HCT116 (cell line): Measurements from ENCODE around the gene SLBP. TPM values are rescaled to one million over a fixed set of nuclear protein-coding genes. Genes with fewer than 3 reads are reported as not detected.

Source experiments
- ATAC-seq: fragments of 200-7000 bp; cut with Tn5 transposase; 2 replicates; pipeline ENCODE4 v1.9.1; 2020; ENCODE audit warnings: mild to moderate bottlenecking, moderate library complexity
- BruUV-seq: library from RNA; stranded (reverse); fragments of 400-500 nt; replicated peaks from 2 replicates; lab custom pipeline; 2021; lab: Mats Ljungman, UMichigan
- CTCF ChIA-PET: fragments of 300-600 bp; sonication (Branson Sonifier 250); formaldehyde crosslinking; loops from one replicate; lab custom pipeline; 2021; ENCODE audit warnings: antibody characterized with exemption; lab: Charles Lee
- POLR2A ChIA-PET: fragments of 300-600, 350-600 bp; sonication (Branson Sonifier 250); formaldehyde crosslinking; loops from one replicate; lab custom pipeline; 2021; ENCODE audit warnings: antibody characterized with exemption; lab: Charles Lee
- RAD21 ChIA-PET, 2 experiments: fragments of 300-600 bp; sonication (Branson Sonifier 250); formaldehyde crosslinking; loops; one replicate each; lab custom pipeline; 2023; ENCODE audit warnings: low total read pairs in 2 of 2; ENCODE audit not compliant: uncharacterized antibody in 2 of 2, unreplicated experiment in 2 of 2, low non-redundant PET in 1 of 2; lab: Charles Lee
- DNase-seq: peaks from one replicate; pipeline ENCODE4 v3.0.0-alpha.2; 2010; ENCODE audit warnings: low read depth, low spot score
- H2AFZ ChIP-seq: fragments of 200-600 bp; shearing (Covaris generic), sonication (generic); 2 replicates; pipeline ENCODE4 v1.6.1; 2017; ENCODE audit warnings: low read depth, mixed run types, mixed read lengths, antibody characterized with exemption, low read length; ENCODE audit not compliant: poor library complexity, severe bottlenecking
- H3K27ac ChIP-seq: 2 replicates; pipeline ENCODE4 v1.5.1; 2012; ENCODE audit warnings: low read depth, low read length
- H3K27me3 ChIP-seq: fragments of 200-600 bp; sonication (generic); 2 replicates; pipeline ENCODE4 v1.6.1; 2016; ENCODE audit warnings: mixed run types, low read length, mixed read lengths; ENCODE audit not compliant: insufficient read depth
- H3K36me3 ChIP-seq, 2 experiments: fragments of 200-500 bp in 1 of 2; fragments of 200-600 bp in 1 of 2; sonication (Bioruptor generic) in 1 of 2; sonication (generic) in 1 of 2; 2 replicates each; pipeline versions ENCODE4 v1.5.1 to v1.6.1; 2014 to 2016; ENCODE audit warnings: low read length in 2 of 2, inconsistent platforms in 1 of 2, mixed read lengths in 1 of 2, mixed run types in 1 of 2; ENCODE audit not compliant: insufficient read depth in 2 of 2, control insufficient read depth in 1 of 2
- H3K4me1 ChIP-seq, 2 experiments: fragments of 200-600 bp in 1 of 2; sonication (generic) in 1 of 2; 2 replicates each; pipeline versions ENCODE4 v1.5.1 to v1.6.1; 2012 to 2017; ENCODE audit warnings: low read length in 2 of 2, inconsistent platforms in 1 of 2, mild to moderate bottlenecking in 1 of 2, mixed read lengths in 1 of 2, mixed run types in 1 of 2, moderate library complexity in 1 of 2; ENCODE audit not compliant: insufficient read depth in 2 of 2, control insufficient read depth in 1 of 2
- H3K4me2 ChIP-seq: fragments of 200-600 bp; sonication (generic); 2 replicates; pipeline ENCODE4 v1.6.1; 2017; ENCODE audit warnings: mixed run types, low read length, mixed read lengths
- H3K4me3 ChIP-seq, 2 experiments: fragments of 200-600 bp in 1 of 2; sonication (generic) in 1 of 2; replicated peaks in 1 of 2; 2 replicates each; pipeline ENCODE4 v1.5.1; 2011 to 2016; ENCODE audit warnings: low read length in 2 of 2, control low read depth in 1 of 2, low read depth in 1 of 2, mild to moderate bottlenecking in 1 of 2, mixed read lengths in 1 of 2, mixed run types in 1 of 2
- H3K79me2 ChIP-seq: fragments of 200-600 bp; sonication (generic); 2 replicates; pipeline ENCODE4 v1.6.1; 2017; ENCODE audit warnings: mild to moderate bottlenecking, mixed run types, low read length, moderate library complexity, mixed read lengths; ENCODE audit not compliant: insufficient read depth
- H3K9ac ChIP-seq: fragments of 200-600 bp; sonication (generic); 2 replicates; pipeline ENCODE4 v1.6.1; 2016; ENCODE audit warnings: low read length, mixed read lengths
- H3K9me2 ChIP-seq: fragments of 200-600 bp; sonication (generic), shearing (Covaris generic); 2 replicates; pipeline ENCODE4 v1.6.1; 2017; ENCODE audit warnings: mixed run types, mild to moderate bottlenecking, moderate library complexity; ENCODE audit not compliant: insufficient read depth
- H3K9me3 ChIP-seq, 2 experiments: fragments of 200-500 bp in 1 of 2; fragments of 200-600 bp in 1 of 2; sonication (Bioruptor generic) in 1 of 2; sonication (generic) in 1 of 2; 2 replicates each; pipeline ENCODE4 v1.6.1; 2014 to 2017; ENCODE audit warnings: low read length in 2 of 2, mixed read lengths in 2 of 2, inconsistent platforms in 1 of 2, low read depth in 1 of 2, mild to moderate bottlenecking in 1 of 2, mixed run types in 1 of 2, moderate library complexity in 1 of 2; ENCODE audit not compliant: control insufficient read depth in 1 of 2, insufficient read depth in 1 of 2
- H4K20me1 ChIP-seq: fragments of 200-600 bp; sonication (generic), shearing (Covaris generic); 2 replicates; pipeline ENCODE4 v1.6.1; 2017; ENCODE audit warnings: mixed run types, mild to moderate bottlenecking, moderate library complexity; ENCODE audit not compliant: insufficient read depth
- ATF3 ChIP-seq: IDR thresholded peaks from 2 replicates; pipeline ENCODE4 v1.6.1; 2012
- CTCF ChIP-seq, 3 experiments: fragments of 200-600 bp in 1 of 3; sonication (generic) in 1 of 3; IDR thresholded peaks in 2 of 3; conservative IDR thresholded peaks in 1 of 3; 2 replicates each; pipeline ENCODE4 v1.5.1; 2012 to 2017; ENCODE audit warnings: low read depth in 2 of 3, low read length in 2 of 3, antibody characterized with exemption in 1 of 3, borderline replicate concordance in 1 of 3, control low read depth in 1 of 3, mild to moderate bottlenecking in 1 of 3, mixed read lengths in 1 of 3, mixed run types in 1 of 3, moderate library complexity in 1 of 3; ENCODE audit not compliant: insufficient read depth in 1 of 3
- ELF1 ChIP-seq: IDR thresholded peaks from 2 replicates; pipeline ENCODE4 v1.6.1; 2012; ENCODE audit warnings: low read depth, borderline replicate concordance
- EZH2phosphoT487 ChIP-seq: fragments of 200-600 bp; IDR thresholded peaks from 2 replicates; pipeline ENCODE4 v1.6.1; 2018; ENCODE audit warnings: antibody characterized with exemption, borderline replicate concordance
- FOSL1 ChIP-seq: IDR thresholded peaks from 2 replicates; pipeline ENCODE4 v1.6.1; 2012; ENCODE audit warnings: low read depth
- JUND ChIP-seq: IDR thresholded peaks from 2 replicates; pipeline ENCODE4 v1.6.1; 2012
- POLR2A ChIP-seq: IDR thresholded peaks from 2 replicates; pipeline ENCODE4 v1.7.0; 2011; ENCODE audit warnings: borderline replicate concordance; ENCODE audit not compliant: insufficient read depth, insufficient read length; ENCODE audit errors: extremely low read depth
- POLR2AphosphoS5 ChIP-seq: IDR thresholded peaks from 2 replicates; pipeline ENCODE4 v1.6.1; 2011; ENCODE audit warnings: mild to moderate bottlenecking, low read depth, low read length, moderate library complexity
- RAD21 ChIP-seq: IDR thresholded peaks from 2 replicates; pipeline ENCODE4 v1.6.1; 2012; ENCODE audit warnings: low read depth, mild to moderate bottlenecking
- REST ChIP-seq: IDR thresholded peaks from 2 replicates; pipeline ENCODE4 v1.6.1; 2012; ENCODE audit warnings: low read depth
- SRF ChIP-seq: IDR thresholded peaks from 2 replicates; pipeline ENCODE4 v1.6.1; 2012; ENCODE audit warnings: low read depth
- YY1 ChIP-seq: IDR thresholded peaks from 2 replicates; pipeline ENCODE4 v1.6.1; 2011; ENCODE audit warnings: low read length, low read depth, moderate library complexity, mild to moderate bottlenecking; ENCODE audit not compliant: insufficient replicate concordance; ENCODE audit errors: extremely low read depth
- intact Hi-C: fragments of 100-400 bp; cut with micrococcal nuclease; formaldehyde crosslinking; loops from 2 replicates; pipeline ENCODE4 v1.10.0; 2022
- total RNA-seq: library from RNA; stranded (reverse); gene quantifications from one replicate; pipeline ENCODE4 v1.2.1, GENCODE V29; 2021; ENCODE audit not compliant: unreplicated experiment

Gene SLBP
- total RNA-seq, 1 experiment from 2014 or later, result 101 TPM

- H3K27me3 ChIP-seq, result no peaks in the 10 kb centered on the region
- no peak for DNase-seq
- BruUV-seq, result TSS peak; percentile 71
- no peaks in the 10 kb centered on the region for H3K9me2 ChIP-seq
- intact Hi-C loops, result no loop called here
- ChIA-PET CTCF (interaction anchor here (1.8 kb wide), 1 partner anchor 11 kb away, joined by 6 read pairs; no protein-coding TSS in a partner anchor), RAD21 (no interaction called here), POLR2A (interaction anchor here (1.2 kb wide), 1 partner anchor 29 kb away, joined by 3 read pairs; the partner anchor contains the start of gene SLBP)
- H3K9ac ChIP-seq, result no peak overlapping the region
- H2AFZ ChIP-seq, result no peak overlapping the region
- H3K79me2 ChIP-seq, result no peaks in the 10 kb centered on the region
- H3K27ac ChIP-seq, result no peak overlapping the region
- no peak for ATAC-seq
- H4K20me1 ChIP-seq, result no peaks in the 10 kb centered on the region
- H3K4me2 ChIP-seq, result peak overlapping the region; percentile 69; the same call in 1 of the 2 replicates
- no peaks in the 10 kb centered on the region for H3K36me3 ChIP-seq
- no peaks in the 10 kb centered on the region for H3K9me3 ChIP-seq
- TF ChIP-seq EZH2phosphoT487, result no peak
- no peak for TF ChIP-seq RAD21
- no peak for TF ChIP-seq POLR2A
- TF ChIP-seq CTCF (IDR thresholded peaks at IDR 0.05 in 2 of 3, conservative IDR thresholded peaks at IDR 0.05 in 1 of 3; ENCODE audit: borderline replicate concordance in 1 of 3, insufficient read depth in 1 of 3, low read depth in 2 of 3, low read length in 2 of 3), result no peak
- no peak for TF ChIP-seq POLR2AphosphoS5
- TF ChIP-seq YY1, result no peak
- no peak for TF ChIP-seq FOSL1
- no peak for TF ChIP-seq ATF3
- no peak for TF ChIP-seq SRF
- no peak for TF ChIP-seq ELF1
- TF ChIP-seq JUND, result no peak
- TF ChIP-seq REST, result no peak
- peaks cover 8 to 23% of the 10 kb centered on the region in 2 experiments; a peak in 3 of 4 replicates for H3K4me1 ChIP-seq
- H3K4me3 ChIP-seq, result no peak overlapping the region
These were observed 29.3 kb downstream of the SLBP start for GRCh38 chr4:1682860-1683259.
